ENCODE results near the gene CFAP43.
"Not testable (repeated sequence)": the region's sequence is repeated elsewhere in the genome, so short reads cannot be mapped to it uniquely, and the experiment has no call there.

Gene CFAP43

DNA sequence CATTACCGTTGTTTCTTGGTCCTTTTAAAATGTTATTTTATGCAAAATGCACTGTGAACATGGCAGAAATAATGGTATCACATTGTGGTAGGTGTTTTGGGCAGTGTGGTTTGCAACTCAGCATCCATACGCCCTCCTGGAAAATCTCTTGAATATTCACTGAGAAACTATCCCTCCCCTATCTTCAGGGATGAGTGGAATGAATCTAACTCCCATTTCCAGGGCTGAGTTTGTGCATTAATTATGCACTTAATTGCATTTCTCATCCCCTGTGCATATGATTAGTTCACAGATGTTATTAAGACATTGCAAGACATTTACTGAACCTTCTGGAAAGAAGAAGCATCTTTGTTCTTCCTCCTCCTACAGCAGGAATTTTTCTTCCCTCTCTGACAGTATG, 36.5 kb downstream of the CFAP43 start:
- no peak for TF ChIP-seq ZFX (IDR thresholded peaks at IDR 0.05)
- TF ChIP-seq, protein P1, sequence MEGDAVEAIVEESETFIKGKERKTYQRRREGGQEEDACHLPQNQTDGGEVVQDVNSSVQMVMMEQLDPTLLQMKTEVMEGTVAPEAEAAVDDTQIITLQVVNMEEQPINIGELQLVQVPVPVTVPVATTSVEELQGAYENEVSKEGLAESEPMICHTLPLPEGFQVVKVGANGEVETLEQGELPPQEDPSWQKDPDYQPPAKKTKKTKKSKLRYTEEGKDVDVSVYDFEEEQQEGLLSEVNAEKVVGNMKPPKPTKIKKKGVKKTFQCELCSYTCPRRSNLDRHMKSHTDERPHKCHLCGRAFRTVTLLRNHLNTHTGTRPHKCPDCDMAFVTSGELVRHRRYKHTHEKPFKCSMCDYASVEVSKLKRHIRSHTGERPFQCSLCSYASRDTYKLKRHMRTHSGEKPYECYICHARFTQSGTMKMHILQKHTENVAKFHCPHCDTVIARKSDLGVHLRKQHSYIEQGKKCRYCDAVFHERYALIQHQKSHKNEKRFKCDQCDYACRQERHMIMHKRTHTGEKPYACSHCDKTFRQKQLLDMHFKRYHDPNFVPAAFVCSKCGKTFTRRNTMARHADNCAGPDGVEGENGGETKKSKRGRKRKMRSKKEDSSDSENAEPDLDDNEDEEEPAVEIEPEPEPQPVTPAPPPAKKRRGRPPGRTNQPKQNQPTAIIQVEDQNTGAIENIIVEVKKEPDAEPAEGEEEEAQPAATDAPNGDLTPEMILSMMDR (conservative IDR thresholded peaks at IDR 0.05) = no peak
- H3K27ac ChIP-seq = no peak overlapping the region

DNA sequence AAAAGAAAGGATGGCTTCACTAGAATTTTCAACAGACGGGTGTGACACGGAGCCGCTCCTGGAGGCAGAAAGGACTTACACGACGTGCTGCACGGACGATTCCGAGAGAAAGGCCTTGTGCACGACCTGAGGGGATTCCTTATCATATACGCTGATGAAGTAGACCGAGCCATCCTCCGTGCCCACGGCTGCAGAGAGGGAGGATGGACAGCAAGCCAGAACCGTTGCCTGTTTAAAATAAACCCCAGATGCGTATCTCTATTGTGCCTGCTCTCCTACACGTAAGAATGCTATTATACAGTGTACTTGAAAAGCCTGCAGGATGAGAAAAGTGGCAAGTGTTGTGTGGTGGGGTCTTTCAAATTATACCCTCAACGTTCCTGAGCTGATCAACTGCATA, 38.4 kb downstream of the CFAP43 start:
- TF ChIP-seq, protein P1 (conservative IDR thresholded peaks at IDR 0.05) = no peak
- no peak for TF ChIP-seq ZFX (IDR thresholded peaks at IDR 0.05)

DNA sequence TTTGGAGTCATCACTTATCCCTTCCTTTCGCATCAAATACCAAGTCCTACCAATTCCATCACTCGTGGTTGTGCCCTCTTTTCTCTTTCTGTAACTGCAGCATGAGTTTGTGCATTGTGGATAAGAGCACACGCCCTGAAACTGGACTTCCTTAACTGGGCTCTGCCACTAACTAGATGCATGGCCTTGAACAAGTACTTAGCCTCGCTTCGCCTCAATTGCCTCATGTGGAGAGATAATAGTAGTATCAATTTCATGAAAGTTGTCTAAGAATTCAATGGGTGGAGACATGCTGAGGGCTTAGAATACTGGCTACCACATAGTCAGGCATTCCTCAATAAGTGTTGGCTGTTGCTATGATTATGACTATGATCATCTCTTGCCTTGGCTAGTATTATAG, 41.5 kb downstream of the CFAP43 start:
- H3K27ac ChIP-seq = no peak overlapping the region
- TF ChIP-seq ZFX (IDR thresholded peaks at IDR 0.05) = no peak
- TF ChIP-seq, protein P1 (conservative IDR thresholded peaks at IDR 0.05) = no peak

More for the DNA sequence above, 38.4 kb downstream of the CFAP43 start:
- no peak overlapping the region for H3K27ac ChIP-seq

DNA sequence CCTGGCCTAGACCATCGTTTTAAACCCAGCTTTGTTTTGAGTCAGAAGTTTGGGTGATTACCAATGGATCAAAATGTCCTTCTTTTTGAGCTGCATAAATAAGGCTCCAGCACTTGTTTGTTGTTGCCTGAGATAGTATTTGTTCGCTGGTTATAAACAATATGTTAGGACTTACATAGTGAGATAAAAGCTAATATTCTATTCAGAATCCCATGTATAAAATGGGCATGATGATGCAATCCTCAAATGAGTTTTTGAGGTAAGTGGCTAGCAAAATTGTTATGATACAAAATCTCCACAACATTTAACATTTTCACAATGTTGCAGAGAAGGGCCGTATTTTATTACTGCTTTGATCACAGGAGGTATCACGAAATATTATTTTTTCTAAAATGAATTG, 48.5 kb downstream of the CFAP43 start:
- TF ChIP-seq ZFX (IDR thresholded peaks at IDR 0.05) = no peak
- TF ChIP-seq, protein P1 (conservative IDR thresholded peaks at IDR 0.05) = no peak
- H3K27ac ChIP-seq = no peak overlapping the region

DNA sequence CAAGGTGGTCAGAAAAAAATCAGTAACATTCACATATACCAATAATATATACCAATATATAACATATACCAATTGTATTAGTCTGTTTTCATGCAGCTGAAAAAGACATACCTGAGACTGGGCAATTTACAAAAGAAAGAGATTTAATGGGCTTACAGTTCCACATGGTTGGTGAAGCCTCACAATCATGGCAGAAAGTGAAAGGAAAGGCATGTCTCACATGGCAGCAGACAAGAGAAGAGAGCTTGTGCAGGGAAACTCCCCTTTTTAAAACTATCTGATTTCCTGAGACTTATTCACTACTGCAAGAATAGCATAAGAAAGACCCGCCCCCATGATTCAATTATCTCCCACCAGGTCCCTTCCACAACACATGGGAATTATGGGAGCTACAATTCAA, 58.0 kb downstream of the CFAP43 start:
- H3K27ac ChIP-seq = not testable (repeated sequence)

DNA sequence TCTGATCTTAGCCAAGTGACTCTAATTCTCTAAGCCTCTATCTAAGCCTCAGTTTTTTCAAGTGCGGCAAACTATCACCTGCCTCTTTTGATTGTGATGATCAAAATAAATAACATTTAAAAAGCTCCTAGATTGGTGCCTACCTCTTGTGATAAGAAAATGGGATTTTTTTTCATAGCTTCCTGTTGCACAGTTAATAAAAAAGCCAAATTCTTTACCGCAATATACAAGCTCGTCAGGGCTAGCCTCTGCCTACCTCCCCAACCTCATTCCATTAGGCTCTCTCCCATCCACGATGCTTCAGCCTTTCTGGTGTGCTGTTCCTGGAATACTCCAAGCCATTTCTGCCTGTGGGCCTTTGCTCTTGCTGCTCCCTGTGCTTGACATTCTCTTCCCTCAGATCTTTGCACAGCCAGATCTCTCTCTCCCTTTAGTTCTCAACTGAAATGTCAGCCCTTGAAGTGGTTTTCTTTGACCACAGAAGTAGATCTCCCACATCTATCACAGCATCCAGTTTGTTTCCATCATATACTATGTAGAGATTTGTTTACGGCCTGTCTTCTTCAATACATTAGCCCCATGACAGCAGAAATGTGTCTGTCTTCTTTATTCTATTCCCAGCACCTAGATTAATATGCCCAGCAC, 61.4 kb downstream of the CFAP43 start:
- TF ChIP-seq ZFX (IDR thresholded peaks at IDR 0.05) = no peak
- TF ChIP-seq, protein P1 (conservative IDR thresholded peaks at IDR 0.05) = no peak
- H3K27ac ChIP-seq = no peak overlapping the region

DNA sequence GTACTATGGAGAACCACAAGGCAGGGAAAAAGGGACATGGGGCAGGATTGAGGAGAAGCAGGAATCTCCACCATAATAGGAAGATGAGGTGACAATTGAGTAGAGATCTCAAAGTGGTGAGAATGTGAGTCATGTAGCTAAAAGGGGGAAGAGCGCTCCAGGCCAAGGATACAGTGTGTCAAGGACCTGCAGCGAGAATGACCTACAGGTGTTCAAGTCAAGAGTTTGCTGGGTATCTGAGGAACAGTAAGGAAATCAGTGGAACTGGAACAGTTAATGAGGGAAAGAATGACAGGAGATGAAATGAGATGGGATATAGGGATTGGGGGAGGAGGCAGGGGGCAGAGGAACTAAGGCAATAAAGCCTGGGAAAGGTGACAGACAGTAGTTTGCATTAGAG, 76.6 kb downstream of the CFAP43 start:
- no peak for TF ChIP-seq ZFX (IDR thresholded peaks at IDR 0.05)
- TF ChIP-seq, protein P1 (conservative IDR thresholded peaks at IDR 0.05) = no peak
- no peak overlapping the region for H3K27ac ChIP-seq

DNA sequence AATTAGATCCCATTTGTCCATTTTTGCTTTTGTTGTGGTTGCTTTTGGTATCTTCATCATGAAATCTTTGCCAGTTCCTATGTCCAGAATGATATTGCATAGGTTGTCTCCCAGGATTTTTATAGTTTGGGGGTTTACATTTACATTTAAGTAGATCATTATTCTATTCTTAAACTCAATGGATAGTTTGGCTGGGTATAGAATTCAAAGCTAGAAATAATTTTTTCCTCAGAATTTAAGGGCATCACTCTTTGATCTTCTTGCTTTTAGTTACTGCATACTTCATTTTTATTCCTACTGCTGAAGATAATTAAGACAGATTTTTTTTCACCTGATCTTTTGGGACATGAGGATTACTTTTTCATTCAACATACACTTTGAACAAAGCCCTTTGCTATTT, 80.4 kb downstream of the CFAP43 start:
- H3K27ac ChIP-seq = no peak overlapping the region
- no peak for TF ChIP-seq ZFX (IDR thresholded peaks at IDR 0.05)
- TF ChIP-seq, protein P1 (conservative IDR thresholded peaks at IDR 0.05) = no peak

All from C4-2B (cell line).